ENCODE data around the gene CD5L. TPM values are rescaled to one million over a fixed set of nuclear protein-coding genes. Genes with fewer than 3 reads are reported as not detected.

Gene CD5L
- total and polyA plus RNA-seq, 9 of the 15 experiments (the other 6 are each of a cell fraction or from before 2014, with no cell fraction given): not detected

- Histone ChIP-seq H3K9me3 (replicated peaks; ENCODE audit: control insufficient read depth, insufficient read depth, low read depth, low read length) (no peaks in the 10 kb centered on the region), H3K9me1 (ENCODE audit: control insufficient read depth, insufficient read depth, low read length) (no peaks in the 10 kb centered on the region), H3K79me2 (ENCODE audit: control insufficient read depth, insufficient read depth, low read length) (no peaks in the 10 kb centered on the region), H3K4me1 (replicated peaks in 1 of 2; ENCODE audit: control insufficient read depth in 2 of 2, insufficient read depth in 2 of 2, low read length in 2 of 2) (no peaks in the 10 kb centered on the region), H3K27ac (ENCODE audit: extremely low read depth, low read depth, low read length) (no peak overlapping the region), H2AFZ (ENCODE audit: low read depth, low read length) (no peak overlapping the region), H3K4me3 (no peak overlapping the region), H4K20me1 (replicated peaks; ENCODE audit: control insufficient read depth, insufficient read depth, low read length) (no peaks in the 10 kb centered on the region), H3K36me3 (ENCODE audit: control insufficient read depth, insufficient read depth, low read length) (no peaks in the 10 kb centered on the region), H3K9ac (ENCODE audit: insufficient read depth in 1 of 2, low read depth in 2 of 2, low read length in 2 of 2) (no peak overlapping the region), H3K4me2 (ENCODE audit: insufficient read depth, low read length) (no peak overlapping the region), H3K27me3 (ENCODE audit: control insufficient read depth in 2 of 2, insufficient read depth in 2 of 2, low read length in 2 of 2) (peaks cover 0 to 11% of the 10 kb centered on the region in 2 experiments; a peak in 2 of 5 replicates)
- no peak for ATAC-seq
- DNase-seq (ENCODE audit: extremely low read depth in 1 of 4, low spot score in 3 of 4): no peak
- no TSS peak for BruUV-seq (replicated peaks)
- ChIA-PET POLR2A (no interaction called here), CTCF (ENCODE audit: low intra/inter-chr PET ratio) (no interaction called here)
- no peak for FAIRE-seq
- WGBS (ENCODE audit: insufficient coverage, low coverage, missing lambda C conversion rate): 4% methylated on average over 4 of the region's 6 CpGs
- intact Hi-C loops (cut with micrococcal nuclease): no loop called here
- in situ Hi-C loops (cut with MboI): no loop called here
- no peak for TF ChIP-seq POLR2H (tag; IDR thresholded peaks at IDR 0.05; ENCODE audit: low read depth)
- no peak for TF ChIP-seq ARID1B (IDR thresholded peaks at IDR 0.05)
- no peak for TF ChIP-seq MCM2 (IDR thresholded peaks at IDR 0.05; ENCODE audit: low read depth)
- TF ChIP-seq REST (IDR thresholded peaks at IDR 0.05; ENCODE audit: borderline replicate concordance): no peak
- TF ChIP-seq REST (CRISPR knock-in tag; IDR thresholded peaks at IDR 0.05; ENCODE audit: low read depth): no peak
- no peak for TF ChIP-seq CBX1 (IDR thresholded peaks at IDR 0.05; ENCODE audit: low read depth)
- no peak for TF ChIP-seq DIDO1 (tag; IDR thresholded peaks at IDR 0.05; ENCODE audit: low read depth)
- TF ChIP-seq NONO (IDR thresholded peaks at IDR 0.05; ENCODE audit: low read depth in 2 of 2, low read length in 1 of 2): no peak
- no peak for TF ChIP-seq ZBTB33 (CRISPR knock-in tag; IDR thresholded peaks at IDR 0.05)
- no peak for TF ChIP-seq TAF7 (tag; IDR thresholded peaks at IDR 0.05)
- TF ChIP-seq POLR2B (IDR thresholded peaks at IDR 0.05; ENCODE audit: low read depth, partially characterized antibody): no peak
- no peak for TF ChIP-seq ARID3B (CRISPR knock-in tag; IDR thresholded peaks at IDR 0.05; ENCODE audit: borderline replicate concordance)
Measured at GRCh38 chr1:157833145-157833544, 8.5 kb downstream of the CD5L start.

Measured in K562 (cell line).